Pons (tissue), 1 donor: Measurements from ENCODE around the gene TSC22D3.
"Not testable (repeated sequence)": the region's sequence is repeated elsewhere in the genome, so short reads cannot be mapped to it uniquely, and the experiment has no call there.

Source experiments
- DNase-seq: peaks from one replicate; pipeline ENCODE4 v3.0.0-alpha.2; 2016; ENCODE audit warnings: low spot score

Gene TSC22D3

GRCh38 chrX:107712231-107713202, 63.1 kb downstream of the TSC22D3 start:
- no peak for DNase-seq

- no peak for DNase-seq
Measured at GRCh38 chrX:107711521-107712181, 63.9 kb downstream of the TSC22D3 start.

- DNase-seq, result peak; percentile 68
Measured at GRCh38 chrX:107710617-107711391, 64.8 kb downstream of the TSC22D3 start.

- DNase-seq, result no peak
Measured at GRCh38 chrX:107709266-107709806, 66.3 kb downstream of the TSC22D3 start.

- DNase-seq, result no peak
Measured at GRCh38 chrX:107708762-107709161, 66.8 kb downstream of the TSC22D3 start.

- no peak for DNase-seq
Measured at GRCh38 chrX:107707866-107708265, 67.7 kb downstream of the TSC22D3 start.

- DNase-seq, result no peak
Measured at GRCh38 chrX:107706309-107706708, 69.3 kb downstream of the TSC22D3 start.

GRCh38 chrX:107704587-107704986, 71.0 kb downstream of the TSC22D3 start:
- no peak for DNase-seq

GRCh38 chrX:107704181-107704580, 71.4 kb downstream of the TSC22D3 start:
- no peak for DNase-seq

GRCh38 chrX:107701493-107702121, 74.0 kb downstream of the TSC22D3 start:
- no peak for DNase-seq

GRCh38 chrX:107700790-107701189, 74.8 kb downstream of the TSC22D3 start:
- no peak for DNase-seq

- DNase-seq, result no peak
Measured at GRCh38 chrX:107700317-107700774, 75.2 kb downstream of the TSC22D3 start.

- DNase-seq, result no peak
Measured at GRCh38 chrX:107699616-107700015, 76.0 kb downstream of the TSC22D3 start.

GRCh38 chrX:107691024-107691448, 84.6 kb downstream of the TSC22D3 start:
- no peak for DNase-seq

- no peak for DNase-seq
Measured at GRCh38 chrX:107687445-107687844, 88.1 kb downstream of the TSC22D3 start.

- DNase-seq, result no peak
Measured at GRCh38 chrX:107686792-107687191, 88.8 kb downstream of the TSC22D3 start.

- DNase-seq, result no peak
Measured at GRCh38 chrX:107686026-107686425, 89.6 kb downstream of the TSC22D3 start.

GRCh38 chrX:107685586-107685985, 90.0 kb downstream of the TSC22D3 start:
- DNase-seq, result not testable (repeated sequence)

- DNase-seq, result peak; percentile 67
Measured at GRCh38 chrX:107684956-107685385, 90.6 kb downstream of the TSC22D3 start.

GRCh38 chrX:107683931-107684330, 91.7 kb downstream of the TSC22D3 start:
- DNase-seq, result no peak
